Activated T-helper 17 cell treated with anti-CD3 and anti-CD28 coated beads, Interleukin-2, amount 50 U/mL, for 72 hours (primary cell): ENCODE data around the gene DPP6. TPM values are rescaled to one million over a fixed set of nuclear protein-coding genes. Genes with fewer than 3 reads are reported as not detected.

Experiments
- ATAC-seq: fragments of 150-1000 bp; cut with Tn5 transposase; replicated peaks from 2 replicates; pipeline ENCODE4 v1.10.0; 2021; ENCODE audit warnings: mild to moderate bottlenecking, moderate library complexity
- H3K27ac Mint-ChIP-seq: one replicate; pipeline ENCODE4 v1.8.0; 2022; ENCODE audit warnings: mixed read lengths
- H3K27me3 Mint-ChIP-seq: one replicate; pipeline ENCODE4 v1.8.0; 2022; ENCODE audit warnings: mixed read lengths
- H3K36me3 Mint-ChIP-seq: one replicate; pipeline ENCODE4 v1.8.0; 2022; ENCODE audit warnings: low read depth, mild to moderate bottlenecking, mixed read lengths
- H3K4me1 Mint-ChIP-seq: one replicate; pipeline ENCODE4 v1.8.0; 2022; ENCODE audit warnings: mixed read lengths
- H3K4me3 Mint-ChIP-seq: one replicate; pipeline ENCODE4 v1.8.0; 2022; ENCODE audit warnings: mild to moderate bottlenecking, mixed read lengths
- H3K9me3 Mint-ChIP-seq: one replicate; pipeline ENCODE4 v1.8.0; 2022; ENCODE audit warnings: mixed read lengths
- total RNA-seq, 2 donors: library from RNA; stranded (reverse); gene quantifications; one replicate each; pipeline ENCODE4 v1.2.3, GENCODE V29; 2022

DPP6 gene
- total RNA-seq, 2 donors from 2014 or later, result not detected

DNA sequence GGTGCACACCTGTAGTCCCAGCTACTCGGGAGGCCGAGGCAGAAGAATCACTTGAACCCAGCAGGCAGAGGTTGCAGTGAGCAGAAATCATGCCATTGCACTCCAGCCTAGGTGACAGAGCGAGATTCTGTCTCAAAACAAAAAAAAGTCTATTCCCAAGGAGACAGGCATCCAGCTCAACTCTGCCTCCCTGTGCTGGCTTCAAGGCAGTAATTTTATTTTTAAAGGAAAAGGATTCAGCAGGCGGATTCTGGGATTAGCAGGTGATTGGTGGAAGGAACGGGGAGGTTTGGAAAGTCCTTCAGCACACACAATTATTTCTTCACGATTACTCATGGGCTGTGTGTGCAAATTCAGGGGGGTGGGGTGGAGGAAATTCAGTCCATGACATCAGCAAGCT lies 707.8 kb downstream of the DPP6 start:
- Mint-ChIP-seq H3K27me3 (no peaks in the 10 kb centered on the region), H3K4me1 (no peaks in the 10 kb centered on the region), H3K4me3 (no peak overlapping the region), H3K9me3 (no peaks in the 10 kb centered on the region), H3K27ac (no peak overlapping the region), H3K36me3 (no peaks in the 10 kb centered on the region)
- ATAC-seq, result no peak

DNA sequence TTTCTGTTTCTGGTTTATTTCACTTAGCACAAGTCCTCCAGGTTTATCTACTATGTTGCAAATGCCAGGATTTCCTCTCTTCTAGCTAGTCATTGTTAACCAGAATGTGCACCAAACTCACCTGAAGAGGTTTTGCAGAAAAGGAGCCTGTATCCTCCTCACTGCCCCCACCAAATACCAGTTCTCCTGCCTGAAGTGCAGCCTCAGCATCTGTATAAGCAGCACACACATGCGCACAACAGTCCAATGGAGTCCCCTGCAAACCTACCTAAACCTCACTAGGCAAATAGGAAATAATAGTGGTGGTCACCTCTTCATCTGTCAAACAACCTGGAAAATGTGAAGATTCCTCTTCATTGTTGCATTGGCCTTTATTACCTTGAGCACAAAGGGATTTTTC lies 712.9 kb downstream of the DPP6 start:
- Mint-ChIP-seq H3K27ac (no peak overlapping the region), H3K27me3 (peaks cover 4% of the 10 kb centered on the region), H3K9me3 (peaks cover 4% of the 10 kb centered on the region), H3K36me3 (no peaks in the 10 kb centered on the region), H3K4me1 (no peaks in the 10 kb centered on the region), H3K4me3 (no peak overlapping the region)
- no peak for ATAC-seq

DNA sequence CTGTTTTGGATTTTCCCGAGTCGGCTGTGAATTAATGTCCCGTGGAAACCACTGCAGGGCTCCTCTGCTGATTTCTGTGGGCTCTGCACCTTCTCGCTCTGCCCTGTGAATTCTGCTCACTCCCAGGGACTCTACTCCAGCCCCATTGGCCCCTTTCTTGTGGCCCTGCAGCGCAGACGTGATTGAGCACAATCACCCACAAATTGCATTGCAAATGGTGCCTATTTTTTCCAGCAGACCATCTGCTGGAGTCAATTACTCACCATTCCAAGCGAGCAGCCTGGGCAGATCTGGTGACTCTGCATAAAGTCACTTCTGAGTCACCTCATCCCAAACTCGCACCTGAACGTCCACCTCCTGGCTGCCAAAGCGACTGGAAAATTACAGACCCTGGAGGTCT lies 714.9 kb downstream of the DPP6 start:
- Mint-ChIP-seq H3K36me3 (no peaks in the 10 kb centered on the region), H3K9me3 (peaks cover 5% of the 10 kb centered on the region), H3K4me3 (no peak overlapping the region), H3K27me3 (peaks cover 4% of the 10 kb centered on the region), H3K27ac (no peak overlapping the region), H3K4me1 (no peaks in the 10 kb centered on the region)
- ATAC-seq, result no peak

DNA sequence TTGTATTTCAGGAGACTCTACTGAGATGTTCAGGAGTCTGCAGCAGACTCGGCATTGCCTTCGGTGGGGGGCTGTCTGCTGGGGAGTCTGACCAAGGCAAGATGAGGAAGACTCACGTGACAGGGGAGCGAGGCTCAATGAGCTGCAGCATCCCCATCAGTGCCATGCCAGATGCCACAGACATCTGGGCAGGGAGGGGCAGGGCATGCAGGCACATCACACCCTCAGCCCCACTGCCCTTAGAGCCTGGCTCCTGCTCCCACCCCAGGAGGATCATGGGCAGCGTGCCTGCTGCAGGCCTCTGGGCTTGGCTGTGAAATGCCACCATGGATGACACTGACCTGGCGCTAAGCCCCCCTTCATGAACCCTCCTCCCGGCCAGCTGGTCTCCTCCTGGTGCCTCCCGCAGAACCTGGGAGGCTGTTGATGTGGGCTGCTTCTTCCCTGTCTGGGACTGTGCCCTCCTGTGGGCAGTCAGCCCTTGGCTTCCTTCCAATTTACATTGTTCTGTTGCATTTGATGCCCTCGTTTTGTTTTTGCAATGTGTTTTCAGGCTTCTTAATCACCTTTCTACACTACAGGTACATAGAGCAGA lies 715.7 kb downstream of the DPP6 start:
- Mint-ChIP-seq H3K27me3 (peaks cover 4% of the 10 kb centered on the region), H3K27ac (no peak overlapping the region), H3K9me3 (peaks cover 5% of the 10 kb centered on the region), H3K4me3 (no peak overlapping the region), H3K4me1 (no peaks in the 10 kb centered on the region), H3K36me3 (no peaks in the 10 kb centered on the region)
- no peak for ATAC-seq

DNA sequence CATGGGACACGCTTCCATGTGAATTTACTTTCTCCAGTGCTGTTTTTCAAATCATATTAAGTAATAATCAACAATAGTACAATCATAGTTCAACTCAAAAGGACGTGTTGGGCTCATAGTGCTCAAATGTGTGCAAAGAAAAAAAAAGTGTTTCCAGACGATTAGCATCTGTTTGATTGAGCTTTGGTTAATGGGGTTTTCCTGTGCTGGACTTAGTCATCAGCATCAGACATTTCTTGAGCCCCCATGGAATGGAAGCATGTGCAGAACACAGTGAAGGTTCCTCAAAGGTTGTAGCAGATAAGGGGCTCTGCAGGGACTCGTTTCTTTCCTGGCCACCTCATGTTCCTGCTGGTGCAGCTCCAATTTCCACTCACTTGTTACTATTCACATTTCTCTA lies 716.8 kb downstream of the DPP6 start:
- Mint-ChIP-seq H3K36me3 (no peaks in the 10 kb centered on the region), H3K27me3 (peaks cover 4% of the 10 kb centered on the region)

DNA sequence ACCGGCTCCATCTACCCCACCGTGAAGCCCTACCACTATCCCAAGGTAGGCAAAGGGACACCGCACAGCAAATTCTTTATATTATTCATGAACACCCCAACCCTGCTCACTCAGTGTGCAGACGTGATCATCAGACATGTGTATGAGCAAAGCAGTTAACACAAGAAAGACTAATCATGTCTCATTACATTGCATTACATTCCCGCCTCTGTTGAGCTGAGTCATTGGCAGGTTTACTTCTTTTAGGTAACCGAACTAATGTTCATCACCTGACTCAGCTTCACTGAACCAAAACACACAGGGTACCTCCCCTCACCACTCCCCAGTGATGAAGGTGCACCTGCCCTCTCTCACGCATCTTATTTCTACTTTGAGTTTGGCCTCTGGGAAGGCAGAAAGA lies 717.3 kb downstream of the DPP6 start:
- Mint-ChIP-seq H3K9me3 (peaks cover 5% of the 10 kb centered on the region), H3K27ac (no peak overlapping the region), H3K4me1 (no peaks in the 10 kb centered on the region), H3K4me3 (no peak overlapping the region), H3K36me3 (no peaks in the 10 kb centered on the region), H3K27me3 (peaks cover 4% of the 10 kb centered on the region)
- ATAC-seq, result no peak

More for the DNA sequence above, 716.8 kb downstream of the DPP6 start:
- Mint-ChIP-seq H3K4me3 (no peak overlapping the region), H3K27ac (no peak overlapping the region), H3K4me1 (no peaks in the 10 kb centered on the region), H3K9me3 (peaks cover 5% of the 10 kb centered on the region)
- no peak for ATAC-seq

DNA sequence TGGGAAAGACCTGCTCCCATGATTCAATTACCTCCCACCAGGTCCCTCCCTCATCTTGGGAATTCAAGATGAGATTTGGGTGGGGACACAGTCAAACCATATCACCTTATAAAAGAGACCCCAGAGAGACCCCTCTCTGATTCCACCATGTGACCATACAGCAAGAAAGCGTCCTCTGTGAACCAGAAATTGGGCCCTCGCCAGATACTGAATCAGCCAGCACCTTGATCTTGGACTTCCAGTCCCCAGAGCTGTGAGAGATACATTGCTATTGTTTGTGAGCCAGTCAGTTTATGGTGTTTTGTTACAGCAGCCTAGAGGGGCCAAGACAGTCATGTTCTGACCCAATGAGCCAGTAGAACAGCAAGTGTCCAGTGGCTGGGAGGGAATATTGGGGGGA lies 718.2 kb downstream of the DPP6 start:
- no peak overlapping the region for H3K27ac Mint-ChIP-seq
- H3K36me3 Mint-ChIP-seq, result no peaks in the 10 kb centered on the region
- no peaks in the 10 kb centered on the region for H3K4me1 Mint-ChIP-seq
- ATAC-seq, result no peak
- peaks cover 4% of the 10 kb centered on the region for H3K27me3 Mint-ChIP-seq
- peaks cover 5% of the 10 kb centered on the region for H3K9me3 Mint-ChIP-seq
- H3K4me3 Mint-ChIP-seq, result no peak overlapping the region

DNA sequence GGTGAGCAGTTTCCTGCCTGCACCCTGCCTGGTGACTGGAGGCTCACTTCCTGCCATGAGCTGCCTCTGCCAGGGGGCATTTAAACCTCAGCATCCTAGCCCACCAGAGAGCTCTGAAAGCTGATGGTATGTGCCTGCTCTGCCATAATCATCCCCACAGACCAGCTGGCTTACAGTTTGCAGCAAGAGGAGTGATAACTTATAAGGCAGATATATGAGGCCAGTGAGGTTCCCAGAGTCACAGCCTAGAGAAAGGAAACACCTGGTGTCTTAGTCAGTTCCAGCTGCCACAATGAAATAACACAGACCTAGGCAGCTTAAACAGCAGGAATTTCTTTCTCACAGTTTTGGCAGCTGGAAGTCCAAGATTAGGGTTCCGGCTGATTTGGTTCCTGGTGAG lies 718.8 kb downstream of the DPP6 start:
- Mint-ChIP-seq H3K4me3 (no peak overlapping the region), H3K27ac (no peak overlapping the region), H3K9me3 (peaks cover 5% of the 10 kb centered on the region), H3K4me1 (no peaks in the 10 kb centered on the region), H3K27me3 (peaks cover 4% of the 10 kb centered on the region), H3K36me3 (no peaks in the 10 kb centered on the region)
- ATAC-seq, result no peak

DNA sequence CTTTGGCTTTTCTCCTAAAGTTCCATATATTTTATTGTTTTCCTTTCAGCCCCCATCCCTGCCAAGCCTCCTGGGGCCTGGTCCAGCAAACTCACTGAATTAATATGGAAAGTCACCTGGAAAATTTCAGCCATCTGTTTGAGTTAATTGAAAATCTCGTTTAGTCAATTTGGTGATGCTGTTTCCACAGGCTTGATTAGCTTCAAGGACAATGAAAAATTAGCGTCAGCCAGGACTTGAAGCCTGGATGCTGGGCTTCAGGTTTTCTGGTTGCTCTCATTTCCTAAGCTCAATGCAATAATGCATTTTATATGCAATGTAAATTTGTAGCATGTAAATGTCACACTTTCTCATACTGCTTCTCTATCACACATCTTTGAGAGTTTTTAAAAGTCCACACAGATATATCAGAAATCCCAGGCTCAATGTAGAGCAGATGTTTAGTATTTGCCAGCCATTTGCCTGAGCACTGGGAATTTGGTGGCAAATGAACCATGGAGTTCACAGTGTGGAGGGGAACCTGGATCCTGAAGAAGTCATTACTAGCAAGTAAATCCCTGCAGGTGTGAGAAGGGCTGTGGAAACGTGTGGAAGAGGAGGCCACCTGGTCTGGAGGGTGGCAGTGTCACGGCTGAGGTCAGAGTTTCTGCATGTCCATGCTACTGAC lies 722.2 kb downstream of the DPP6 start:
- H3K4me1 Mint-ChIP-seq, result no peaks in the 10 kb centered on the region

DNA sequence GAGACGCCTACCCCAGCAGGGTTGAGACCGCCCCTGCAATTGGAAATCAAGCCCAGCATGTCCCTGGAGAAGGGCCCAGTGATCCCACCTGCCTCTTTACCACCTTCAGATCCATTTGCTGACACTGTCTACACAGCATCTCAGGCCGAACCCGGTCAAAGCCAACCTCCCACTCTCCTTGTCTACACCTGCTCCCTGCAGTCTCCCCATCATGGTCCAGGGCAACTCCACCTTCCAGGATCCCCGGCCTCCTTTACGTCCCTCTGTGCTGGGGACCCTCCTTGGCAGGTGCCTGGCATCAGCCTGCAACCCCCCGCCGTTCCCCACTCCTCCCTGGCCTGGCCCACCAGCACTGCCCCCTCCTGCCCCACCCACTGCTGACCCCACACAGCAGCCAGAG lies 723.5 kb downstream of the DPP6 start:
- H3K27me3 Mint-ChIP-seq, result no peaks in the 10 kb centered on the region
- H3K9me3 Mint-ChIP-seq, result peaks cover 8% of the 10 kb centered on the region
- H3K36me3 Mint-ChIP-seq, result no peaks in the 10 kb centered on the region
- H3K4me3 Mint-ChIP-seq, result no peak overlapping the region
- ATAC-seq, result no peak
- no peak overlapping the region for H3K27ac Mint-ChIP-seq
- H3K4me1 Mint-ChIP-seq, result no peaks in the 10 kb centered on the region

More for the DNA sequence above, 722.2 kb downstream of the DPP6 start:
- Mint-ChIP-seq H3K27me3 (no peaks in the 10 kb centered on the region), H3K36me3 (no peaks in the 10 kb centered on the region), H3K4me3 (no peak overlapping the region), H3K9me3 (peaks cover 12% of the 10 kb centered on the region), H3K27ac (no peak overlapping the region)
- ATAC-seq, result no peak

DNA sequence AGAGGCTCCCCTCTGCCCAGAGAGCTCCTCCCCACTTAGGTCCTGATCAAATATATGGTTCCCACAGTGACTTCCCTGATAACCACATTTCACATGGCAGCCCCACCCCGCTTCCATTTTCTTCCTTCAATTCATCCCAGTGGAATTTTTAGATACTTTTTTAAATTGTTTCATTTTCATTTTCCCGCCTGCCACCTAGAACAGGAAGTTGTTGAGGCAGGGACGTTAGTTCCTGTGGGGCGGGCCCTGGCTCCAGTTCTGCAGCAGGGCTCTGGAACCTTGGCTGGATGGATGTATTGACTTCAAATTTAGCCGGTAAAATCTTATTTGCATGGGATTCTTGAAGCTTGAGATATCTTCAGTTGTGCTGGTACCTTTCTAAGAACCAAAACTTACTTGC lies 724.2 kb downstream of the DPP6 start:
- Mint-ChIP-seq H3K27me3 (peaks cover 3% of the 10 kb centered on the region), H3K4me3 (peak overlapping the region; percentile 24), H3K4me1 (no peaks in the 10 kb centered on the region), H3K9me3 (peaks cover 8% of the 10 kb centered on the region), H3K27ac (no peak overlapping the region), H3K36me3 (no peaks in the 10 kb centered on the region)
- ATAC-seq, result no peak

DNA sequence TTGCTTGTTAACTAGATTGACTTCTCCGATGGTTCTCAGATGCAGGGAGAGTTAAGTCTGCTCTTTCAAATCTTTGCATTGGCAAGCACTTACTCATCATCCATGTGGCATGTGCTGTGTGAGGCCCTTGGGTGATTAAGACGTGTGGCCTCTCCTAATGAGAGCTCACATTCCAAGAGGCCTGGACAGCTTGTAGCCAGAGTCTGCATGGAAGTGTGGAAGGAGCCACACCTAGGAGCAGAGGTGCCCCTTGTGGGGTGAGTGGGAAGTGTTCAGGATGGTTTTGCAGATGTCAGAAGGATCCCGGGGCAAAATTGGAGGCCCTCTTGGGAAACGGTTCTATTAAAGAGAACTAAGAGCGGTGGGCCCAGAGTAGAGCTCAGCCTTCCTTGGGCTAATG lies 724.8 kb downstream of the DPP6 start:
- Mint-ChIP-seq H3K27ac (no peak overlapping the region), H3K27me3 (peaks cover 3% of the 10 kb centered on the region)
- no peak for ATAC-seq

DNA sequence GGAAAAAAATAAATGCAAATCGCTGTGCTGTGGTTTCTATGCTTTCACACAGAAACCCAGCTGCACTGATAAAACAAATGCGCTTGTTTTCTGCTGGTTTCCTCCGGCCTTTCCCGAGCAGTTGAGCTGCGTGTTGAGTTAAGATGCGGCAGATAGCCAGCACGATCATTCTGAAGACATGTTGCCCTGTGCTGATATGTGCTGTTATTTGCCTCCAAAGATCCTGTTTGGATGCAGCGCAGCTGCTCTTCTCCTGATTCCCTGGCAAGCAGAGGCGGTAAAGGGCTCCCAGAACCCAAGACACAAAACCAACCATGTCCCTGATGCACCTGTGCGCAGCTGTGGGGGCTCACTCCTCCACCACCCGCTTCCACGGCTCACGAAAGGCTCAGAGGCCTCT lies 725.3 kb downstream of the DPP6 start:
- Mint-ChIP-seq H3K4me1 (no peaks in the 10 kb centered on the region), H3K36me3 (no peaks in the 10 kb centered on the region), H3K9me3 (peaks cover 8% of the 10 kb centered on the region), H3K27me3 (peaks cover 3% of the 10 kb centered on the region), H3K4me3 (no peak overlapping the region), H3K27ac (no peak overlapping the region)
- ATAC-seq, result no peak

More for the DNA sequence above, 724.8 kb downstream of the DPP6 start:
- Mint-ChIP-seq H3K36me3 (no peaks in the 10 kb centered on the region), H3K4me1 (no peaks in the 10 kb centered on the region), H3K4me3 (no peak overlapping the region), H3K9me3 (peaks cover 8% of the 10 kb centered on the region)

DNA sequence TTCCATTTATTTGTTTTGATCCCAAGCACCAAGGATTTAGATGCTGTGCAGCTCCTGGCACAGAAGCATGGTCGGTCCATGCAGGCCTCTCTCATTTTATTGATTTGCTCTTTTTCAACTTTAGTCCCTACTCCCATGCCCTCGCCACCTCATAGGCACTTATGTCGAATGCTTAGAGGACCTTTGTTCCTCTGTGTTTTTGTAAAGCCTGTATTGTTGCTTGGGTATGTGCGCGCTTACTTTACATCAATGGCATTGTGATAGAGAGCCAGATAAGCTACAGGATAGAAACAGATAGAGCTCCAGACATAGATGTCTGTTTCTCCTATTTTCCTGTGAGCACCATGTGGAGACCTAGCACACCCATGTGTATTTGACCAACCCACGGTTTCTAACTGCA lies 725.7 kb downstream of the DPP6 start:
- Mint-ChIP-seq H3K27me3 (peaks cover 3% of the 10 kb centered on the region), H3K4me1 (no peaks in the 10 kb centered on the region), H3K36me3 (no peaks in the 10 kb centered on the region), H3K4me3 (no peak overlapping the region), H3K9me3 (peaks cover 8% of the 10 kb centered on the region), H3K27ac (no peak overlapping the region)
- ATAC-seq, result no peak

DNA sequence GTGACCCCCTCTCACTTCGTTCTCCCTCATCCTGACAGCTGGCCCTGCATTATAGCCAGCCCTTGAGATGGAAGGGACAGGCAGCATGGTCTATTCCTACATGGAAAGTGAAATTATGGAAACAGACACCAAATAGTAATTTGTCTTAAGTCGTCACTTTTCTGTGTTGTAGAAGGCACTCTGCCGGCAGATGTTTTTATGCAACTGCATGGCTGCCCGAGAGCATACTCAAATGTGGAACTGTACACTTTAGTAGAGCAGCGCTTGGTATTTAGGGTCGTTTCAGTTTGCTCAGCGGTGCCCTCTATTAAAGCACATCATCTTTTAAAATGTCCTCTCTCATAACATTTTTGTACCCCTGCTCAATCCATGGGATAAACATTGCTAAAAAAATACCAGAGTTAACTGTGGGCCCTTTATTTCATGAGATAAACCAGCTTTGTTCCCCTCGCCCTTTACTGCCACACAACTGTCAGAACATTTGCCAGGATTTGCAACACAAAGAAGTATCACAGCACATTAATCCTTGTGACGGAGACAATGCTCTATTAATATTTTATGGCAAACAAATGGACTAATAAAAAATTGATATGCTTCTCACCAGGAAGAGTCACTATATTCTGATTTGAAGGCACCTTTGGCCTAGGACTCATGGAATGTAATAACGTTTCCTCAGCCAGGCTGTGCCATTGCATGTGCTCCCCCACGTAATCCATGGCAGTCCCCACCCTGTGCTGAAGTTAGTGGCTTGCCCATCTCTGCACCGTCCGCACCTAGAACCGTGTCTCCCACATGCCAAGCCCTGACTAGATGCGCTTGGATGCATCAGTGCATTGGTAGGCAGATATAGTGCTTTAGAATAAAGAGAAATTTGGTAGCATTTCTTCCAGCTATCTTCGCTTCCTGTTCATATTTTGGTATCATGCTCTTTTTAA lies 729.4 kb downstream of the DPP6 start:
- Mint-ChIP-seq H3K4me3 (no peak overlapping the region), H3K36me3 (no peaks in the 10 kb centered on the region), H3K4me1 (no peaks in the 10 kb centered on the region), H3K27me3 (peaks cover 3% of the 10 kb centered on the region), H3K27ac (no peak overlapping the region), H3K9me3 (peaks cover 17% of the 10 kb centered on the region)
- no peak for ATAC-seq
